GM15510 (cell line): ENCODE measurements around the gene TTLL11.

Experiments used
- POLR2A ChIP-seq: IDR thresholded peaks from 3 replicates; pipeline ENCODE4 v1.6.1; 2011; ENCODE audit warnings: borderline replicate concordance; ENCODE audit not compliant: insufficient read length; ENCODE audit errors: extremely low read depth

TTLL11 gene

DNA sequence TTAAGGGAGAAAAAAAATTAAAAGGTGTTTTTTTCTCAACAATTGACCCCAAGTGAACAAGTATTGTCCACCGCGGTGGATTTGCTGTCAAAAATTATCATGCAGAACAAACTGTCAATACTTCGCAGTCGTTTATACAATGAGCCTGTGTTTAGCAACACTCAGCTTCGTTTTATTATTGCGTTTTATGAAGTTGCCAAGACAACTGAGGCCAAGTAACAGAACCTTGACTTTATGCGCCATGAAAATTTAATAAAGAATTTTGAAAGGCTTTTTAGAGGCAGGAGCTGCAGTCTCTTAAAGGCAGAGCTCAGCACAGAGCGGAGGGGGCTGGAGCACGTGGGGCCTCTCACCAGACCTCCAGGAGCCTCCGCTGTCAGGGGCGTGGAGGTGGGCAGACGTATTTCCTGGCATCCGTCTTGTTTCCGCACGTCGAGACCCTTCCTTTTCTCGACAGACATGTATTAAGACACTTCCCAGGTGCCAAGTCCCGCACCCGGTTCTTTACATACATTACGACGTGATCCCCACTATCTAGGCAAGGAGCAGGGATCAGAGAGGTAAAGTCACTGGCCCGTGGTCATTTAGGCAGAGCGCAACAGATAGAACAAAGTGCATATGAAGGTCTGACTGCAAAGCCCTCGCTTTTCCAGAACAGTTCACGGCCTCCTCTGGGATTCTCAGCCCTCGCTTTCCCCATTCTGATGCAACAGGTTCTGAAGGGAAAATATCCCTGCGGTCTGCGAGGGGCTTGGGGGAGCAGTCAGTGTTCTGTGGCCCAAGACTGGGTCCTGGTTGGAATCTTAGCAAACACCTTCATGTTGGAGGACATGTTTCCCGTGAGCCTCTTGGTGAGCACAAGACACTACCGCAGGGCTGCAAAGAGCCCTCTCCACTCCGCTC lies 277.3 kb downstream of the TTLL11 start:
- TF ChIP-seq POLR2A: no peak

DNA sequence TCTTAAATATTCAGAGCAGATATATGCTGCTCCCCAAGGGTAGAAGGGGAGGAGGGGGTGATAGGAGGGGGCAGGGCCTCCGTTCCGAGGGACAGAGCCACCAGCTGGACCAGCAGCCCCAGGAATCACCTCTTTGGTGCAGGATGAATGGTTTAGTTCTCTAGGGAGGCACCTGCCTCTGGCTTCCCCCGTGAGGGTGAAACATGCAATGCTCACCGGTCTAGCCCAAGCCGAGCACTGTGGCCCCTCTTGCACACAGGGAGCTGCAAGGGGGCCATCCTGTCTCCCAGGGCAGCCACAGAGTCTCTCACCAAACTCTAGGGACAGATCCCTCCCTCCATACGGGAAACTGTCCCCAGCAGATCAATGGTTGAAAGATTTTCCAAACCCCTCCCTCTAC lies 278.0 kb downstream of the TTLL11 start:
- TF ChIP-seq POLR2A: no peak

DNA sequence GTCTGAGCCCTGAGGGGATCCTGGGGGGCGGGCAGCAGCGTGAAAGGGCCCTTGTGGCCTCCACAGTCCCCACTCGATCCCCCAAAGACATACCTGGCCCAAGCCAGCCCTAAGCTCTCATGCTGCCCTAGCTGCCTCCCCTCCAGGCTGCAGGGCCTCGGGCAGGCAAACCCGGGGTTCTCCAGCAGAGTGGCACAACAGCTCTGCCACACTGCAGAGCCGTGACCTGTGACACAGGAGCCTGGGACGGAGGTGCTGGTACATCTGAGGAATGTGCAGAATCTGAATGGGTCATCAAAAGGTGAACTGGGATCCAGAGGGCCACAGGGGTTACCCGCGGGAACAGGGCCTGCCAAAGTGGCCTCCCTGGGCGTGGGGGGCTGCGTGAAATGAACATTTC lies 278.5 kb downstream of the TTLL11 start:
- no peak for TF ChIP-seq POLR2A

DNA sequence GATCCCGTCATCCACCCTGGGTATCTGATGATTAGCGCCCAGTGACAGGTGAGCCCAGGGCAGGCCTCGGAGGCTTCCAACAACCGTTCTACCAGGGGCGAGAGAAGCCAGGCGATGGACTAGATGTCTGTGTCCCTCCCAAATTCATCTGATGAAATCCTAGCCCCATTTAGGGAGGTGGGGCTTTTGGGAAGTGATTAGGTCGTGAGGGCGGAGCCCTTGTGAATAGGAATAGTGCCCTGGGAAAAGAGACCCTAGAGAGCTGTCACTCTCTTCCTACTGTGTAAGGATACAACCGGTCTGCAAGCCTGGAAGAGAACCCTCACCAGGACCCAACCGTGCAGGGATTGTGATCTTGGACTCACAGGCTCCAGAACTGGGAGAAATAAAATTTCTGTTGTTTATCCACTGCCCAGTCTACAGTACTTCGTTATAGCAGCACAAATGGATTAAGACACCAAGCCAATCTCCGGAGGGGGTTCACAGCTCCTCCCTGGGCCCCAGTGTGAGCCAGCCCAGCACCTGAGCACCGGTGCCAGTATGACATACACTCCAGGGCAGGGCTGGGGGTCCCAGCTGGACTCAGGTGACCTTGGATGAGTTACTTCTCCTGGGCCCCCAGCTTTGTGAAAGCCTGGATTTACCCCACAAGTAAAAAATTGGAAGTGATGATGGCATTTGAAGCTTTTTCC lies 279.4 kb downstream of the TTLL11 start:
- TF ChIP-seq POLR2A: no peak

DNA sequence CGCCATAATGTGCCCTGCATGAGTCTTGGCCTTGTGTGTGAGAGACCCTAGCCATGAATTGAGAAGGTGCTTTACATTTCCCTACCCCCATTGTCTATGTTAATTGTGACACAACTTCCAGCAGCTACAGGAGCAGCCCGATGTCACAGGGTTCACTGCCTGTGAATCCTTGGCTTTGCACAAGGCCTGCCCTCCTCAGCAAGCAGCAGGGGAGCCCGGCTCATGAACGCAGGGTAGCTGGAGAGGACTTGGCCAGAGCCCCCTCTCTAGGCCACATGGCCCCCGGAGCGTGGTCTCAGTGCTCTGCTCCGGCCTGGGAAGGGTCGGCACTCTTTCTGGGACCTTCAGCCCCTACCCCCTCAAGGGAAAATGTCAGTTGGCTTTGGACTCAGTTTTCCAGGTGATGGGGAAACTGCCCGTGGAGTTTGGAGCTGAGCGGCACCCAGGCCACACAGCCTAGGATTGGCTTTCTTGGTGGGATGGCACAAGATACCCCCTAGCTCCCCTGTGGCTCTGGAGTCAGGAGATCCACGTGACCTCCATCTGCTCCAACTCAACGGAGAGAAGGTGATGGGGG lies 280.9 kb downstream of the TTLL11 start:
- TF ChIP-seq POLR2A: no peak

DNA sequence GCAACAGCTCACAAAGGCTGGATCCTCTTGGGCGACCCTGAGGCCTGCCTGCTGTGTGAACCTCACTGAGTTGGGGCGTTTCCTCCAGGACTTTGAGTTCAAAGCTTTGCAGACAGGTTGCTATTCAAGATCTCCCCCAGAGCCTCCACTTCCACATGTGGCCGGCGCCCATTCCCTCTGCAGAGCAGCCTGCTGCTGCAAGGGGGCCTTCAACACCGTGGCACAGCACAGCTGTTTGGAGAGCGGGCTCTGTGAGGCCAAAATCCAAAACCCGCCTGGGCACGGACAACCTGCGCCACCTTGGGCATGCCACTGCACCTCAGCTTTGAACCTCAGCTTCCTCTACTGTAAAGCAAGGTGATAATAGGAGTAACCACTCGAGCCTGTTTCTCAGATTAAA lies 281.4 kb downstream of the TTLL11 start:
- TF ChIP-seq POLR2A: no peak

DNA sequence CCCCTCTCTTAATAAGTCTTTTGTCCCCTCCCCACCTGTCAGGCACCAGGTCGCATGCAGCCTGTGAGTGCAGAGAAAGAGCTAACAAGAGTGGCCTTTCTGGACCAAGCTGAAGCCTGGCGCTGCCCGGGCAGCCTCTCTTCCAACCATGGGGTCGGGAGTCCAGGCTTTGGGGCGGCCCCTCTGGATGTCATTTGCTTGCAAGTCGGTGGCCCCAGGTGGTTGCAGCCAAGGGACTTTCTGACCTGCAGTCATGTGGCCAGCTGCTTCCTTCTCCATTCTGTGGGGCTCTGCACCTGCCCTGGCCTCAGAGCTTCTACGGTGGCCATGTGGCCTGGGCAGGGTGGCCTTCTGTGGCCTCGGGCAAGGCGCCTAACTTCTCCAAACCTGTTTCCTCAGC lies 282.0 kb downstream of the TTLL11 start:
- no peak for TF ChIP-seq POLR2A

DNA sequence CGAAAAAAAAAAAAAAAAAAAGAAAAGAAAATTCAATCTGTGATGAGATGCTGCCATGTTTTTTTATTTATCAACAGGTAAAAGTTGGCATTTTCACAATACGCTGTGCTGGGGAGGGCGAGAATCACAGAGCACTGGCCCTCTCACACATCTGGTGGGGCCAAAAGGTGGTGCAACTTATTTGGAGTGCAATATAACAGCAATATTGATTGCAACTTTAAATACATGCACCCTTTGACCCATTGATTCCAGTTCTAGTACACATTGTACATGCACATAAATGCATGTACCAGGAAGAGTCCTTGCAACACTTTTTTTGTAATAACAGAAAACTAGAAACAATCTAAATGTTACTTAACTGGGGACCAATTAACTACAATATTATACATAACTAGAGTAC lies 282.6 kb downstream of the TTLL11 start:
- no peak for TF ChIP-seq POLR2A

DNA sequence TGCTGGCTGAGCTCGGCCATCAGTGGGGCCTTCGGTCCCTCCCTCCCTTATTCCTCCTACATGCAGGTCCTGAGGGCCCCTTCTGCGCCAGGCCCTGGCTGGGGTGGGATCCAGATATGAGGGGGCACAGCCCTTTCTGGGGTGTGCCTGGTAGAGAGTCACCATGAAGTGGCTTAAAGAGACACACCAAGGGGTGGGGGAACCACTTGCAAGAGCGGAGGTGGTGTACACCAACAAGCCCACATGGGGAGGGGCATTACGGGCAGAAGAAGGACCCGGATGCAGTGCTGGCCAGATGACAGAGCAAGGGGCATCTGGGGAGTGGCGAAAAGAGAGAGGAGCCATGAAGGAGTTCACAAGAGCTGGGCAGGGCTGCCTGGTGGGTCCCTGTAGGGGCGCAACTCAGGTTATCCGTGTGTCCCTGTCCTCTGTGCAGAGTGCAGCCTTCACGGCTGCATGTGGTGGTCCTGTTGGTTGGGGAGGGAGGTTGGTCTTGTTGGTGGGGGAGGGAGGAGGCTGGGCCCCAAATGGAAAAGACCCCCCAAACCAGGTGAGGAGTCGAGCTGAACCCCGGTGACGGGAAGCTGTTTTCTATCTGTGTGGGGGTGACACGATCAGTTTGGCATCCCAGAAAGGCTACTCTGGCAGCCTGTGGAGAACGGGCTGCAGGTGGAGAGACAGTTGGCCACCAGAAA lies 283.6 kb downstream of the TTLL11 start:
- no peak for TF ChIP-seq POLR2A

DNA sequence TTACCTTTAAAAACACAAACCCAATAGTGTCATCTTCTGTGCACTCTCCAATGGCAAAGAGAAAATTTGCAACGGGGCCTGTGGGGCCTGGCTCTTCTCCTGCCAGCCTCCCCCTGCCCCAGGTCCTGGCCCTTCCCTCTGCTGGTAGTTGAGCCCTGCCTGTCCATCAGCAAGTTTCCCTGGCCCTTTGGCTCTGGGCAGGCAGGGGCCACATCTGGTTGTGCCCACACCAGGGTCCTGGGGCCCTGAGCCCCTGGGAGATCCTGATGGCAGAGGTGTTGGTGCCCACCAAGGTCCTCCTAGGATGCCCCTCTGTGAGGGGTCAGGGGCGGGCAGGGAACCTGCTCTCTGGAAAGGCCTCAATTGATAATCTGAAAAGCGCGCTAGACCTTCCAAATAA lies 284.3 kb downstream of the TTLL11 start:
- no peak for TF ChIP-seq POLR2A

DNA sequence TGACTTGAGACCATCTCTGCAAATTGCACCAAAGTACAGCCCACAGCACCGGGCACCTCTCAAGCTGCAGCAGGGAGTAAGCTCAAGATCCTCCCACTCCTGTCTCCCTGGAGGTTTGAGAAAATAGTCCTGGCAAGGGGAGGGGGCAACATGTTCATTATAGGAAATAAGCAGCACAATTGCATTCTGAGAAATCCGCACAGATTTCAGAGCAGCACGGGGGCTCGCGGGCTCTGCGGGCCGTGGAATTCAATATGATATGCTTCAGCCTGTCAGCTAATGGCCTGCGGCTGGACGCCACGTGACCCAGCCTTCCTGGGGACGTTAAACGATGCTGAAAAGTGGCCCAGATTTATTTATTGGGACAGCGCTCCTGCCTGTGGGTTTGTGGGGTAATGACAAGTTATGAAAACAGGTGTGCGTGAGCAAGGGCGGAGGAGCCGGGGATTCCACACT lies 285.3 kb downstream of the TTLL11 start:
- no peak for TF ChIP-seq POLR2A

DNA sequence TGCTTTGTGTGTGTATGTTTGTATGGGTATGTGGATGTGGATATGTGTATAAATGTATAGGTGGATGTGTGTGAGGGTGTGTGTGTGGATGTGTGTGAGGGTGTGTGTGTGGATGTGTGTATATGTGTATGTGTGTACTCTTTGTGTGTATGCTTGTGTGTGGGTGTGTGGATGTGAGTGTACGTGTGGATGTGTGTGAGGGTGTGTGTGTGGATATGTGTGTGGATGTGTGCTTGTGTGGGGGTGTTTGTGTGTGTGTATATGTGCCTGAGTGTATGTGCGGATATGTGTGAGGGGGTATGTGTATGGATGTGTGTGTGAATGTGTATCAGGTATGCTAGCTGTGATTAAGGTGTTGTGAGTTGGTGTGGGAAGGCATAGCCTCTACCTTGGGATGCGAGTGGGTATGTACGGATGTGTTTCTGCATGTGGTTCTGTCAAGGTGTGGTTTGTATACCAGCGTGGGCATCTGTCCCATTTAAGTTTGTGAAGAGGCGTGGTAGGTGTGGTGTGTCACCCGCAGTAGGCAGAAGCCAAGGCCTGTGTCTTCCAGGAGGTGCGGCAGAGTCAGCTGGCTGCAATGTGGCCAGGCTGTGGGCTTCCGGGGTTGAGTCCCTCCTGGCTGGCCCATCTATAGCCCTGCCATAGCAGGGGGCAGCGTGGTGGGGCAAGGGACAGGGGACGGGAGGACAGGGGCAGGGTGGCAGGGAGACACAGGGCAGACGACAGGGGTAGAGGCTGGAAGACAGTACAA lies 285.9 kb downstream of the TTLL11 start:
- TF ChIP-seq POLR2A: no peak

DNA sequence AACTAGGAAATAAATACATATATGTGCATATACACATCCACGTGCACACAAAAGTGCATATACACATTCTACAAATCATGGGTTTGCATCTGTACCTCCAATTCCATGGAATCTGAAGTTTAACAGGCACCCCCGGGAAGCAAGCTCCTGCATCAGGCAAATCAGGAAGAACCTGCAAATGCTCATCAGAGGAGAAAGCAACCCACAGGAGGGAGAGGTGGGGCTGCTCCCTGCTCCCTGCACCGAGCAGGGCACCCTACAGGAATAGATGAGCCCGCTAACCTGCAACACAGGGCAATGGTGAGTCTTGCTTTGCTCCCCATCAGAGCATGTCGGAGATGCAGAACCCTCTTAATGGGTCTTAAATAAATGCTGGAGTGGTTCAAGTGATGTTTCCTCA lies 290.4 kb downstream of the TTLL11 start:
- TF ChIP-seq POLR2A: no peak

DNA sequence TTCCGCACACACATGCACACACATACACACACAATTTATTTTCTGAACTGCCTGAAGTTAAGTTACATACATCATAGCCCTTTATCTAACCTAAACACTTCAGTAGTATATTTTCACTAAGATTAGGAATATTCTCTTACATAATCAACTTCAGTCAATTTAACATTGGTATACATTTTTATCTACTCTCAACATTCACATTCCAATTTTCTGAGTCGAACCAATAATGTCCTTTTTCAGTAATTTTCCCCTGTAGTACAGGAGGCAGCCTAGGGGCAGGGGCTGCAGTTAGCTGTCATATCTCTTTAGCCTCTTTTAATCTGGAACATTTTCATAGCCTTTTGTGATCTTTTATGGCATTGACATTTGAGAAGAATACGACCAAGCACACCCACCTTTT lies 291.5 kb downstream of the TTLL11 start:
- TF ChIP-seq POLR2A: no peak
